ENCODE data around the gene MICAL2. TPM values are rescaled to one million over a fixed set of nuclear protein-coding genes. Genes with fewer than 3 reads are reported as not detected.

Gene MICAL2
- polyA plus RNA-seq, 1 donor: 18.7 TPM

- no peak for DNase-seq (ENCODE audit: low read depth)
Observed at GRCh38 chr11:12171921-12172320, 61.5 kb downstream of the MICAL2 start.

- no peak for DNase-seq (ENCODE audit: low read depth)
Observed at GRCh38 chr11:12172493-12173013, 62.2 kb downstream of the MICAL2 start.

GRCh38 chr11:12173111-12173510, 62.7 kb downstream of the MICAL2 start:
- no peak for DNase-seq (ENCODE audit: low read depth)

GRCh38 chr11:12174128-12174476, 63.7 kb downstream of the MICAL2 start:
- no peak for DNase-seq (ENCODE audit: low read depth)

- DNase-seq (ENCODE audit: low read depth): no peak
Observed at GRCh38 chr11:12174477-12175143, 64.2 kb downstream of the MICAL2 start.

GRCh38 chr11:12175694-12176241, 65.4 kb downstream of the MICAL2 start:
- no peak for DNase-seq (ENCODE audit: low read depth)

GRCh38 chr11:12176410-12176809, 66.0 kb downstream of the MICAL2 start:
- DNase-seq (ENCODE audit: low read depth): no peak

- no peak for DNase-seq (ENCODE audit: low read depth)
Observed at GRCh38 chr11:12177739-12178338, 67.4 kb downstream of the MICAL2 start.

GRCh38 chr11:12179019-12179418, 68.6 kb downstream of the MICAL2 start:
- no peak for DNase-seq (ENCODE audit: low read depth)

GRCh38 chr11:12179531-12179930, 69.1 kb downstream of the MICAL2 start:
- DNase-seq (ENCODE audit: low read depth): no peak

GRCh38 chr11:12180257-12181205, 70.1 kb downstream of the MICAL2 start:
- no peak for DNase-seq (ENCODE audit: low read depth)

- no peak for DNase-seq (ENCODE audit: low read depth)
Observed at GRCh38 chr11:12182302-12182675, 71.9 kb downstream of the MICAL2 start.

GRCh38 chr11:12182676-12183541, 72.5 kb downstream of the MICAL2 start:
- DNase-seq (ENCODE audit: low read depth): no peak

- no peak for DNase-seq (ENCODE audit: low read depth)
Observed at GRCh38 chr11:12183827-12184620, 73.6 kb downstream of the MICAL2 start.

- no peak for DNase-seq (ENCODE audit: low read depth)
Observed at GRCh38 chr11:12184699-12185098, 74.3 kb downstream of the MICAL2 start.

- no peak for DNase-seq (ENCODE audit: low read depth)
Observed at GRCh38 chr11:12185106-12185690, 74.8 kb downstream of the MICAL2 start.

GRCh38 chr11:12185914-12186313, 75.5 kb downstream of the MICAL2 start:
- no peak for DNase-seq (ENCODE audit: low read depth)

GRCh38 chr11:12186701-12187100, 76.3 kb downstream of the MICAL2 start:
- DNase-seq (ENCODE audit: low read depth): no peak

GRCh38 chr11:12187399-12187798, 77.0 kb downstream of the MICAL2 start:
- DNase-seq (ENCODE audit: low read depth): no peak
